OCI-LY7 (cell line): ENCODE results near the gene GPC2.
"Not testable (repeated sequence)": the region's sequence is repeated elsewhere in the genome, so short reads cannot be mapped to it uniquely, and the experiment has no call there.

Source experiments
- EZH2phosphoT487 ChIP-seq: fragments of 200-600 bp; sonication (generic); IDR thresholded peaks from 2 replicates; pipeline ENCODE4 v1.6.1; 2018; ENCODE audit warnings: low read depth, borderline replicate concordance, mild to moderate bottlenecking, mixed run types, antibody characterized with exemption, low read length, moderate library complexity, mixed read lengths
- TF ChIP-seq, protein P1 (sequence below): fragments of 200-600 bp; sonication (generic); conservative IDR thresholded peaks from 2 replicates; pipeline ENCODE4 v1.5.1; 2014; ENCODE audit warnings: mild to moderate bottlenecking, antibody characterized with exemption, low read length, moderate library complexity, mixed read lengths

DNA sequence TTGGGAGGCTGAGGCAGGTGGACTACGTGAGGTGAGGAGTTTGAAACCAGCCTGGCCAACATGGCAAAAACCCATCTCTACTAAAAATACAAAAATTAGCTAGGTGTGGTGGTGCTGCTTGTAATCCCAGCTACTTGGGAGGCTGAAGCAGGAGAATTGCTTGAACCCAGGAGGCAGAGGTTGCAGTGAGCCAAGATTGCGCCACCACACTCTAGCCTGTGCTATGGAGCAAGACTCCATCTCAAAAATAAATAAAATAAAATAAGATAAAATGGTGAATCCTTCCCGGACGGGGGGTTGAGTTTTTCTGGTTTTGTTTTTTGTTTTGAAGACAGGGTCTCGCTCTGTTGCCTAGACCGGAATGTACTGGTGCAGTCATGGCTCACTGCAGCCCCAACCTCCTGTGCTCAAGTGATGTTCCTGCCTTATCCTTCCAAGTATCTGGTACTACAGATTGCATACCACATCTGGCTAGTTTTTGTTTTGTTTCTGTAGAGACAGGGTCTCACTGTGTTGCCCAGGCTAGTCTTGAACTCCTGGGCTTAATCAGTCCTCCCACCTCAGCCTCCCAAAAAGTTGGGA is 15.2 kb upstream of the GPC2 start:
- TF ChIP-seq, protein P1, sequence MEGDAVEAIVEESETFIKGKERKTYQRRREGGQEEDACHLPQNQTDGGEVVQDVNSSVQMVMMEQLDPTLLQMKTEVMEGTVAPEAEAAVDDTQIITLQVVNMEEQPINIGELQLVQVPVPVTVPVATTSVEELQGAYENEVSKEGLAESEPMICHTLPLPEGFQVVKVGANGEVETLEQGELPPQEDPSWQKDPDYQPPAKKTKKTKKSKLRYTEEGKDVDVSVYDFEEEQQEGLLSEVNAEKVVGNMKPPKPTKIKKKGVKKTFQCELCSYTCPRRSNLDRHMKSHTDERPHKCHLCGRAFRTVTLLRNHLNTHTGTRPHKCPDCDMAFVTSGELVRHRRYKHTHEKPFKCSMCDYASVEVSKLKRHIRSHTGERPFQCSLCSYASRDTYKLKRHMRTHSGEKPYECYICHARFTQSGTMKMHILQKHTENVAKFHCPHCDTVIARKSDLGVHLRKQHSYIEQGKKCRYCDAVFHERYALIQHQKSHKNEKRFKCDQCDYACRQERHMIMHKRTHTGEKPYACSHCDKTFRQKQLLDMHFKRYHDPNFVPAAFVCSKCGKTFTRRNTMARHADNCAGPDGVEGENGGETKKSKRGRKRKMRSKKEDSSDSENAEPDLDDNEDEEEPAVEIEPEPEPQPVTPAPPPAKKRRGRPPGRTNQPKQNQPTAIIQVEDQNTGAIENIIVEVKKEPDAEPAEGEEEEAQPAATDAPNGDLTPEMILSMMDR: not testable (repeated sequence)
- not testable (repeated sequence) for TF ChIP-seq EZH2phosphoT487
